Erythroblast (primary cell): ENCODE results near the gene GCLM.
"Not testable (repeated sequence)": the region's sequence is repeated elsewhere in the genome, so short reads cannot be mapped to it uniquely, and the experiment has no call there.

Source experiments
- GATA1 ChIP-seq: IDR thresholded peaks from 2 replicates; pipeline ENCODE4 v1.6.1; 2011; ENCODE audit warnings: low read depth, mild to moderate bottlenecking, control low read depth, low read length, moderate library complexity
- POLR2A ChIP-seq: IDR thresholded peaks from 2 replicates; pipeline ENCODE4 v1.6.1; 2011; ENCODE audit warnings: mild to moderate bottlenecking, low read length

GRCh38 chr1:93855983-93856382 lies 53.2 kb downstream of the GCLM start:
- not testable (repeated sequence) for TF ChIP-seq POLR2A, GATA1
